ENCODE results near the gene PHF19.

The PHF19 gene

GRCh38 chr9:120864719-120865118 is 12.3 kb downstream of the PHF19 start:
- H3K36me3 ChIP-seq (replicated peaks in 1 of 2; ENCODE audit: control insufficient read depth in 2 of 2, insufficient read depth in 2 of 2, low read length in 2 of 2) = peaks cover 30 to 92% of the 10 kb centered on the region in 2 donors
- no peak overlapping the region for H3K27ac ChIP-seq (replicated peaks; ENCODE audit: low read length)
- H4K91ac ChIP-seq (ENCODE audit: low read depth, low read length, poor library complexity) = no peak overlapping the region
- DNase-seq (ENCODE audit: low spot score) = no peak
- H3K14ac ChIP-seq (ENCODE audit: low read length) = no peak overlapping the region
- no peak overlapping the region for H2BK12ac ChIP-seq (ENCODE audit: low read length)
- H2AK5ac ChIP-seq (ENCODE audit: low read depth, low read length) = no peak overlapping the region
- no CpG with 5 or more reads among the region's 5 CpGs for WGBS, 2 donors (ENCODE audit: extremely low coverage in 2 of 2, insufficient read length in 2 of 2, insufficient replicate concordance in 1 of 2)
- no peak overlapping the region for H2BK5ac ChIP-seq (ENCODE audit: low read length)
- no peak overlapping the region for H3K23ac ChIP-seq (ENCODE audit: low read depth, low read length, poor library complexity)
- H3K4me3 ChIP-seq (ENCODE audit: low read length in 2 of 2) = no peak overlapping the region
- H3K79me1 ChIP-seq (ENCODE audit: low read depth, low read length) = peaks cover 1% of the 10 kb centered on the region
- no peak overlapping the region for H3K4ac ChIP-seq (ENCODE audit: low read length)
- H3K27me3 ChIP-seq (ENCODE audit: control insufficient read depth in 3 of 3, insufficient read depth in 3 of 3, low read depth in 1 of 3, low read length in 3 of 3) = no peaks in the 10 kb centered on the region
- no peak overlapping the region for H2BK120ac ChIP-seq (ENCODE audit: low read depth, low read length)
- no peak overlapping the region for H3K18ac ChIP-seq (ENCODE audit: low read length)
- H3K9me3 ChIP-seq (replicated peaks in 1 of 2; ENCODE audit: control insufficient read depth in 2 of 2, insufficient read depth in 1 of 2, low read depth in 1 of 2, low read length in 2 of 2) = no peaks in the 10 kb centered on the region
- H4K8ac ChIP-seq (ENCODE audit: low read depth, low read length) = no peak overlapping the region
- no peak overlapping the region for H2BK15ac ChIP-seq (ENCODE audit: low read length)
- no peak overlapping the region for H2AFZ ChIP-seq (ENCODE audit: low read length)
- no peak overlapping the region for H3K4me2 ChIP-seq (ENCODE audit: insufficient read depth, low read length, poor library complexity, severe bottlenecking)
- no peak overlapping the region for H3K9ac ChIP-seq (ENCODE audit: low read depth, low read length, poor library complexity)
- peaks cover 0 to 6% of the 10 kb centered on the region in 2 donors for H3K4me1 ChIP-seq (ENCODE audit: control insufficient read depth in 2 of 2, insufficient read depth in 1 of 2, low read depth in 1 of 2, low read length in 2 of 2)

DNA sequence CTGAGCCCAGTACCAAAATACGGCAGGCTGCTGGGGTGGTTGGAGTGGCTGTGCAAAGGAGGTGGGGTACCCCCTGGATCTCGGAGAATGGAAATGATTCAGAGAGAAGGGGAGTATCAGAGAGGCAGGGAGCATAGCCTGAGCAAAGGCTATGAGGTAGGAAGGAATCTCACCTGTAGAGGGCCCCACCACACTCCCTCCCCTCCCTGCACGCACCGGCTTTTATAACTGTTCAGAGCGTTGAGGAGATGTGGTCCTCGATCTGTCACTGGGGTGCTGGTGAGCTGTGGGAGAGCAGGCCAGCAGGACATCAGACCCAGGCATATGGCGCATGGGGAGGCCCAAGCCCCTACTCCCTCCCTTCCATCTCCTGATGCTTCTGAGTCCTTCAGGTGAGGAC is 13.2 kb downstream of the PHF19 start:
- DNase-seq (ENCODE audit: low spot score) = no peak
- no peaks in the 10 kb centered on the region for H3K27me3 ChIP-seq (ENCODE audit: control insufficient read depth in 3 of 3, insufficient read depth in 3 of 3, low read depth in 1 of 3, low read length in 3 of 3)
- H2BK5ac ChIP-seq (ENCODE audit: low read length) = no peak overlapping the region
- H2BK15ac ChIP-seq (ENCODE audit: low read length) = no peak overlapping the region
- H2BK12ac ChIP-seq (ENCODE audit: low read length) = no peak overlapping the region
- no peak overlapping the region for H3K14ac ChIP-seq (ENCODE audit: low read length)
- no peaks in the 10 kb centered on the region for H3K9me3 ChIP-seq (replicated peaks in 1 of 2; ENCODE audit: control insufficient read depth in 2 of 2, insufficient read depth in 1 of 2, low read depth in 1 of 2, low read length in 2 of 2)
- no peak overlapping the region for H3K23ac ChIP-seq (ENCODE audit: low read depth, low read length, poor library complexity)
- H2AK5ac ChIP-seq (ENCODE audit: low read depth, low read length) = no peak overlapping the region
- H3K79me1 ChIP-seq (ENCODE audit: low read depth, low read length) = peaks cover 1% of the 10 kb centered on the region
- no peak overlapping the region for H4K8ac ChIP-seq (ENCODE audit: low read depth, low read length)
- no peak overlapping the region for H4K91ac ChIP-seq (ENCODE audit: low read depth, low read length, poor library complexity)
- H2AFZ ChIP-seq (ENCODE audit: low read length) = no peak overlapping the region
- no peak overlapping the region for H3K4me2 ChIP-seq (ENCODE audit: insufficient read depth, low read length, poor library complexity, severe bottlenecking)
- WGBS, 2 donors (ENCODE audit: extremely low coverage in 2 of 2, insufficient read length in 2 of 2, insufficient replicate concordance in 1 of 2) = no CpG with 5 or more reads among the region's 7 CpGs
- H3K4me3 ChIP-seq (ENCODE audit: low read length in 2 of 2) = no peak overlapping the region
- no peak overlapping the region for H3K4ac ChIP-seq (ENCODE audit: low read length)
- peaks cover 0 to 4% of the 10 kb centered on the region in 2 donors for H3K4me1 ChIP-seq (ENCODE audit: control insufficient read depth in 2 of 2, insufficient read depth in 1 of 2, low read depth in 1 of 2, low read length in 2 of 2)
- H2BK120ac ChIP-seq (ENCODE audit: low read depth, low read length) = no peak overlapping the region
- H3K9ac ChIP-seq (ENCODE audit: low read depth, low read length, poor library complexity) = no peak overlapping the region
- H3K27ac ChIP-seq (replicated peaks; ENCODE audit: low read length) = no peak overlapping the region
- H3K18ac ChIP-seq (ENCODE audit: low read length) = no peak overlapping the region
- H3K36me3 ChIP-seq (replicated peaks in 1 of 2; ENCODE audit: control insufficient read depth in 2 of 2, insufficient read depth in 2 of 2, low read length in 2 of 2) = peaks cover 30 to 90% of the 10 kb centered on the region in 2 donors

- no peaks in the 10 kb centered on the region for H3K79me1 ChIP-seq (ENCODE audit: low read depth, low read length)
- no peak overlapping the region for H2BK5ac ChIP-seq (ENCODE audit: low read length)
- H3K9ac ChIP-seq (ENCODE audit: low read depth, low read length, poor library complexity) = peak overlapping the region; percentile 10
- H4K8ac ChIP-seq (ENCODE audit: low read depth, low read length) = no peak overlapping the region
- H3K23ac ChIP-seq (ENCODE audit: low read depth, low read length, poor library complexity) = peak overlapping the region; percentile 56
- H3K4me1 ChIP-seq (ENCODE audit: control insufficient read depth in 2 of 2, insufficient read depth in 1 of 2, low read depth in 1 of 2, low read length in 2 of 2) = no peaks in the 10 kb centered on the region
- no peak overlapping the region for H2BK12ac ChIP-seq (ENCODE audit: low read length)
- peaks cover 36 to 93% of the 10 kb centered on the region in 2 donors for H3K36me3 ChIP-seq (replicated peaks in 1 of 2; ENCODE audit: control insufficient read depth in 2 of 2, insufficient read depth in 2 of 2, low read length in 2 of 2)
- no peak overlapping the region for H3K14ac ChIP-seq (ENCODE audit: low read length)
- no peak overlapping the region for H4K91ac ChIP-seq (ENCODE audit: low read depth, low read length, poor library complexity)
- H2AK5ac ChIP-seq (ENCODE audit: low read depth, low read length) = no peak overlapping the region
- H3K27ac ChIP-seq (replicated peaks; ENCODE audit: low read length) = no peak overlapping the region
- H3K27me3 ChIP-seq (ENCODE audit: control insufficient read depth in 3 of 3, insufficient read depth in 3 of 3, low read depth in 1 of 3, low read length in 3 of 3) = no peaks in the 10 kb centered on the region
- H3K18ac ChIP-seq (ENCODE audit: low read length) = no peak overlapping the region
- H2BK15ac ChIP-seq (ENCODE audit: low read length) = no peak overlapping the region
- DNase-seq (ENCODE audit: low spot score) = no peak
- H2AFZ ChIP-seq (ENCODE audit: low read length) = no peak overlapping the region
- no peak overlapping the region for H3K4ac ChIP-seq (ENCODE audit: low read length)
- no peak overlapping the region for H2BK120ac ChIP-seq (ENCODE audit: low read depth, low read length)
- no CpG with 5 or more reads among the region's 12 CpGs for WGBS, 2 donors (ENCODE audit: extremely low coverage in 2 of 2, insufficient read length in 2 of 2, insufficient replicate concordance in 1 of 2)
- no peak overlapping the region for H3K4me3 ChIP-seq (ENCODE audit: low read length in 2 of 2)
- H3K4me2 ChIP-seq (ENCODE audit: insufficient read depth, low read length, poor library complexity, severe bottlenecking) = no peak overlapping the region
- H3K9me3 ChIP-seq (replicated peaks in 1 of 2; ENCODE audit: control insufficient read depth in 2 of 2, insufficient read depth in 1 of 2, low read depth in 1 of 2, low read length in 2 of 2) = no peaks in the 10 kb centered on the region
These were observed 14.5 kb downstream of the PHF19 start for GRCh38 chr9:120862452-120862851.

DNA sequence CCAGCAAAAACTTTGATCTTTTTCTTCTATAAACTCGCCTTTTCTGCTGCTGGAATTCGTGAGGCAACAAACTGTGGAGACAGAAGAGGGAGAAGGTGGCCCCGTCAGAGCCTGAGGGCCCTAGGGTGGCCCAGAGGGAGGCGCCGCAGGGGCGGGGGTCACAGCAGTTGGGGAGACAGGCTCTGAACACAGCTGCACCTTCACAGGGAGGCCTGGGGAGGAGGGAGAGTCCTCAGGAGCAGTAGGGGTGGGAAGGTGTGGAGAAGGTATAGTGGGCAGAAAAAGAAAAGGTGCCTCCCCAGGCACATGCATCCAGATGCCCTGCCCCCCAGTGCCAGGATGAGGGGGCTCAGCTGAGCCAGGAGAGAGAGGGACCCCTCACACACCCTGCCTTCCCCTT is 15.1 kb downstream of the PHF19 start:
- no peaks in the 10 kb centered on the region for H3K27me3 ChIP-seq (ENCODE audit: control insufficient read depth in 3 of 3, insufficient read depth in 3 of 3, low read depth in 1 of 3, low read length in 3 of 3)
- H3K79me1 ChIP-seq (ENCODE audit: low read depth, low read length) = no peaks in the 10 kb centered on the region
- no peak overlapping the region for H3K4ac ChIP-seq (ENCODE audit: low read length)
- no peaks in the 10 kb centered on the region for H3K9me3 ChIP-seq (replicated peaks in 1 of 2; ENCODE audit: control insufficient read depth in 2 of 2, insufficient read depth in 1 of 2, low read depth in 1 of 2, low read length in 2 of 2)
- no CpG with 5 or more reads among the region's 6 CpGs for WGBS, 2 donors (ENCODE audit: extremely low coverage in 2 of 2, insufficient read length in 2 of 2, insufficient replicate concordance in 1 of 2)
- H2BK5ac ChIP-seq (ENCODE audit: low read length) = no peak overlapping the region
- no peak overlapping the region for H4K8ac ChIP-seq (ENCODE audit: low read depth, low read length)
- H2AK5ac ChIP-seq (ENCODE audit: low read depth, low read length) = no peak overlapping the region
- no peak overlapping the region for H2BK12ac ChIP-seq (ENCODE audit: low read length)
- H3K4me2 ChIP-seq (ENCODE audit: insufficient read depth, low read length, poor library complexity, severe bottlenecking) = no peak overlapping the region
- DNase-seq (ENCODE audit: low spot score) = no peak
- H3K4me3 ChIP-seq (ENCODE audit: low read length in 2 of 2) = no peak overlapping the region
- no peak overlapping the region for H2BK15ac ChIP-seq (ENCODE audit: low read length)
- no peaks in the 10 kb centered on the region for H3K4me1 ChIP-seq (ENCODE audit: control insufficient read depth in 2 of 2, insufficient read depth in 1 of 2, low read depth in 1 of 2, low read length in 2 of 2)
- H3K23ac ChIP-seq (ENCODE audit: low read depth, low read length, poor library complexity) = no peak overlapping the region
- no peak overlapping the region for H3K18ac ChIP-seq (ENCODE audit: low read length)
- H3K9ac ChIP-seq (ENCODE audit: low read depth, low read length, poor library complexity) = no peak overlapping the region
- H2BK120ac ChIP-seq (ENCODE audit: low read depth, low read length) = no peak overlapping the region
- no peak overlapping the region for H2AFZ ChIP-seq (ENCODE audit: low read length)
- H4K91ac ChIP-seq (ENCODE audit: low read depth, low read length, poor library complexity) = no peak overlapping the region
- H3K14ac ChIP-seq (ENCODE audit: low read length) = no peak overlapping the region
- H3K27ac ChIP-seq (replicated peaks; ENCODE audit: low read length) = no peak overlapping the region
- H3K36me3 ChIP-seq (replicated peaks in 1 of 2; ENCODE audit: control insufficient read depth in 2 of 2, insufficient read depth in 2 of 2, low read length in 2 of 2) = peaks cover 36 to 92% of the 10 kb centered on the region in 2 donors

Data from neuronal stem cell (in vitro differentiated cells).